Ectodermal cell (in vitro differentiated cells): ENCODE data around the gene HSD17B14.
A peak's percentile ranks its signal among the peaks of the same experiment; 100 is the strongest.
"Not testable (repeated sequence)": the region's sequence is repeated elsewhere in the genome, so short reads cannot be mapped to it uniquely, and the experiment has no call there.

Source experiments
- H3K27ac ChIP-seq: 2 replicates; pipeline ENCODE4 v1.7.0; 2013; ENCODE audit warnings: mild to moderate bottlenecking, low read depth, low read length; ENCODE audit not compliant: insufficient read depth, poor library complexity, severe bottlenecking
- H3K27me3 ChIP-seq: 2 replicates; pipeline ENCODE4 v1.7.0; 2013; ENCODE audit warnings: mild to moderate bottlenecking, low read length; ENCODE audit not compliant: insufficient read depth, control insufficient read depth, poor library complexity, severe bottlenecking
- H3K36me3 ChIP-seq: one replicate; pipeline ENCODE4 v1.7.0; 2013; ENCODE audit warnings: low read length; ENCODE audit not compliant: control insufficient read depth, insufficient read depth
- H3K4me1 ChIP-seq: one replicate; pipeline ENCODE4 v1.7.0; 2013; ENCODE audit warnings: low read length; ENCODE audit not compliant: control insufficient read depth, insufficient read depth
- H3K4me3 ChIP-seq: 2 replicates; pipeline ENCODE4 v1.7.0; 2013; ENCODE audit warnings: low read depth, low read length, control low read depth; ENCODE audit not compliant: insufficient read depth
- H3K9me3 ChIP-seq: 2 replicates; pipeline ENCODE4 v1.7.0; 2013; ENCODE audit warnings: mild to moderate bottlenecking, low read length, moderate library complexity; ENCODE audit not compliant: control insufficient read depth
- WGBS, 2 experiments: methylation state at CpG; one replicate each; pipeline ENCODE4 v1.1.7; 2013; ENCODE audit warnings: missing lambda C conversion rate in 2 of 2; 5-methylcytosine and 5-hydroxymethylcytosine counted together

The HSD17B14 gene

GRCh38 chr19:48874303-48875135 lies 38.2 kb upstream of the HSD17B14 start:
- no peaks in the 10 kb centered on the region for H3K27me3 ChIP-seq
- peaks cover 20% of the 10 kb centered on the region for H3K36me3 ChIP-seq
- H3K4me3 ChIP-seq: peak overlapping the region; percentile 20
- H3K4me1 ChIP-seq: peaks cover 20% of the 10 kb centered on the region
- H3K9me3 ChIP-seq: no peaks in the 10 kb centered on the region
- WGBS, 2 experiments: 91 to 94% methylated on average over 17 of the region's 17 CpGs
- no peak overlapping the region for H3K27ac ChIP-seq

- no peaks in the 10 kb centered on the region for H3K9me3 ChIP-seq
- peaks cover 23% of the 10 kb centered on the region for H3K4me1 ChIP-seq
- H3K27ac ChIP-seq: peak overlapping the region; percentile 99
- H3K36me3 ChIP-seq: peaks cover 20% of the 10 kb centered on the region
- 93% methylated on average over 14 of the region's 14 CpGs for WGBS, 2 experiments
- H3K27me3 ChIP-seq: no peaks in the 10 kb centered on the region
- peak overlapping the region; percentile 96 for H3K4me3 ChIP-seq
These were observed 37.4 kb upstream of the HSD17B14 start for GRCh38 chr19:48873476-48874302.

- Histone ChIP-seq H3K4me3 (peak overlapping the region; percentile 96), H3K36me3 (peaks cover 20% of the 10 kb centered on the region), H3K4me1 (peaks cover 29% of the 10 kb centered on the region), H3K9me3 (no peaks in the 10 kb centered on the region), H3K27ac (peak overlapping the region; percentile 99), H3K27me3 (no peaks in the 10 kb centered on the region)
- WGBS, 2 experiments: 18% methylated on average over 14 of the region's 14 CpGs
These were observed 36.7 kb upstream of the HSD17B14 start for GRCh38 chr19:48872884-48873475.

- Histone ChIP-seq H3K4me3 (peak within 1 kb of the TSS; percentile 96), H3K36me3 (peaks cover 20% of the 10 kb centered on the region), H3K4me1 (peaks cover 36% of the 10 kb centered on the region), H3K9me3 (no peaks in the 10 kb centered on the region), H3K27me3 (no peaks in the 10 kb centered on the region), H3K27ac (peak within 1 kb of the TSS; percentile 99)
- 1% methylated on average over 53 of the region's 53 CpGs for WGBS, 2 experiments
These were observed 36.0 kb upstream of the HSD17B14 start, which contains the start of gene PPP1R15A for GRCh38 chr19:48872182-48872883. TSS of gene PPP1R15A (plus strand) at chr19:48872421. CDS start at chr19:48873234, 813 bp downstream.

GRCh38 chr19:48871471-48872181 lies 35.3 kb upstream of the HSD17B14 start:
- 88 to 89% methylated on average over 25 to 30 of the region's 31 CpGs for WGBS, 2 experiments
- not testable (repeated sequence) for H3K27ac ChIP-seq, H3K27me3 ChIP-seq, H3K9me3 ChIP-seq, H3K4me3 ChIP-seq
- Histone ChIP-seq H3K36me3 (peaks cover 20% of the 10 kb centered on the region), H3K4me1 (peaks cover 43% of the 10 kb centered on the region)

GRCh38 chr19:48870048-48870447 lies 33.8 kb upstream of the HSD17B14 start:
- no peak overlapping the region for H3K4me3 ChIP-seq
- peaks cover 42% of the 10 kb centered on the region for H3K4me1 ChIP-seq
- H3K27ac ChIP-seq: no peak overlapping the region
- H3K36me3 ChIP-seq: peaks cover 11% of the 10 kb centered on the region
- no peaks in the 10 kb centered on the region for H3K27me3 ChIP-seq
- 96% methylated on average over 9 of the region's 9 CpGs for WGBS, 2 experiments
- no peaks in the 10 kb centered on the region for H3K9me3 ChIP-seq

GRCh38 chr19:48868114-48868886 lies 32.0 kb upstream of the HSD17B14 start, which contains the start of gene PLEKHA4:
TSS of gene PLEKHA4 (minus strand) at chr19:48868617. CDS start at chr19:48867620, 997 bp downstream.
- no peaks in the 10 kb centered on the region for H3K27me3 ChIP-seq
- H3K9me3 ChIP-seq: no peaks in the 10 kb centered on the region
- H3K4me1 ChIP-seq: peaks cover 27% of the 10 kb centered on the region
- no peaks in the 10 kb centered on the region for H3K36me3 ChIP-seq
- whole genome bisulfite sequencing, 2 experiments: 37 to 39% methylated on average over 11 of the region's 11 CpGs
- H3K4me3 ChIP-seq: no peak within 1 kb of the TSS
- H3K27ac ChIP-seq: peak within 1 kb of the TSS; percentile 41

GRCh38 chr19:48867746-48868113 lies 31.4 kb upstream of the HSD17B14 start:
- no peaks in the 10 kb centered on the region for H3K27me3 ChIP-seq
- H3K36me3 ChIP-seq: no peaks in the 10 kb centered on the region
- H3K27ac ChIP-seq: peak overlapping the region; percentile 41
- H3K4me1 ChIP-seq: peaks cover 25% of the 10 kb centered on the region
- H3K9me3 ChIP-seq: no peaks in the 10 kb centered on the region
- 71 to 75% methylated on average over 7 of the region's 7 CpGs for WGBS, 2 experiments
- no peak overlapping the region for H3K4me3 ChIP-seq
